Measurements from ENCODE around the gene ARID2. TPM values are rescaled to one million over a fixed set of nuclear protein-coding genes. Genes with fewer than 3 reads are reported as not detected.

Gene ARID2
- total and polyA plus RNA-seq, 2 of the 4 experiments (the other 2 are of a cell fraction), result 5.4 to 28.1 TPM

- Histone ChIP-seq H3K9me3 (ENCODE audit: control insufficient read depth, insufficient read depth, low read length) (no peaks in the 10 kb centered on the region), H4K20me1 (ENCODE audit: insufficient read depth, low read length) (no peaks in the 10 kb centered on the region), H3K4me1 (ENCODE audit: control insufficient read depth, insufficient read depth, low read length) (no peaks in the 10 kb centered on the region), H3K4ac (ENCODE audit: low read depth, low read length) (no peak overlapping the region), H4K91ac (ENCODE audit: insufficient read depth, low read depth, low read length) (no peak overlapping the region), H2BK15ac (ENCODE audit: low read depth, low read length) (no peak overlapping the region), H3K79me1 (ENCODE audit: low read depth in 1 of 2, low read length in 2 of 2) (peaks cover 0 to 3% of the 10 kb centered on the region in 2 experiments; a peak in 2 of 4 replicates), H3K14ac (replicated peaks; ENCODE audit: low read depth, low read length) (no peak overlapping the region), H3K4me3 (ENCODE audit: insufficient read depth, low read depth, low read length) (no peak overlapping the region), H3K4me2 (ENCODE audit: low read depth, low read length) (no peak overlapping the region), H2BK120ac (ENCODE audit: low read depth, low read length) (no peak overlapping the region), H3K27ac (ENCODE audit: insufficient read depth, low read length) (no peak overlapping the region), H2AK9ac (replicated peaks; ENCODE audit: low read depth, low read length, poor library complexity) (no peak overlapping the region), H3K9ac (ENCODE audit: low read depth, low read length) (no peak overlapping the region), H2BK20ac (ENCODE audit: low read depth, low read length) (no peak overlapping the region), H3K36me3 (ENCODE audit: control insufficient read depth, insufficient read depth, low read length) (no peaks in the 10 kb centered on the region), H2AFZ (replicated peaks; ENCODE audit: low read length, poor library complexity) (no peak overlapping the region), H2BK5ac (ENCODE audit: low read depth, low read length, poor library complexity, severe bottlenecking) (no peak overlapping the region), H3K9me1 (ENCODE audit: insufficient read depth, low read length) (no peaks in the 10 kb centered on the region; the same call in 1 of the 2 replicates), H2AK5ac (ENCODE audit: low read depth, low read length) (no peak overlapping the region), H3K18ac (ENCODE audit: low read depth, low read length) (no peak overlapping the region), H4K5ac (ENCODE audit: low read depth, low read length) (no peak overlapping the region), H3K27me3 (ENCODE audit: control insufficient read depth, insufficient read depth, low read length) (no peaks in the 10 kb centered on the region), H3K56ac (ENCODE audit: extremely low read depth, insufficient read depth, low read length) (no peak overlapping the region), H4K8ac (ENCODE audit: low read depth in 2 of 2, low read length in 2 of 2) (no peak overlapping the region), H3K23ac (ENCODE audit: low read depth, low read length) (no peak overlapping the region)
- TF ChIP-seq CTCF (conservative IDR thresholded peaks at IDR 0.05; ENCODE audit: low read depth, low read length) (no peak), RAD21 (IDR thresholded peaks at IDR 0.05; ENCODE audit: low read length) (no peak), USF2 (IDR thresholded peaks at IDR 0.05; ENCODE audit: low read depth, low read length) (no peak), SMC3 (IDR thresholded peaks at IDR 0.05; ENCODE audit: low read depth, low read length) (no peak), CHD1 (IDR thresholded peaks at IDR 0.05; ENCODE audit: low read depth, low read length) (no peak), POLR2A (IDR thresholded peaks at IDR 0.05; ENCODE audit: low read depth, low read length) (no peak), ELK1 (IDR thresholded peaks at IDR 0.05; ENCODE audit: borderline replicate concordance, low read depth, low read length) (no peak)
- WGBS, 2 experiments (ENCODE audit: extremely low coverage in 2 of 2, insufficient read length in 1 of 2), result no CpG with 5 or more reads among the region's 2 CpGs
- ChIA-PET CTCF (interaction anchor here (1.0 kb wide), 2 partner anchors 14 to 166 kb away, joined by 3 read pairs; no protein-coding TSS in a partner anchor), POLR2A (ENCODE audit: unreplicated experiment) (no interaction called here)
- ATAC-seq (ENCODE audit: low read depth), result no peak
- intact Hi-C loops (cut with micrococcal nuclease) (no loop called here), in situ Hi-C loops (cut with MboI; ENCODE audit: low sequenced_read_pairs) (no loop called here), dilution Hi-C loops (cut with HindIII; ENCODE audit: low sequenced_read_pairs, unreplicated experiment) (no loop called here)
- BruUV-seq (replicated peaks), result no TSS peak
- DNase-seq, result no peak
Measured at GRCh38 chr12:45708901-45709300, 20.6 kb upstream of the ARID2 start.
